GM12878 (cell line): Measurements from ENCODE around the gene CREB3L1. TPM values are rescaled to one million over a fixed set of nuclear protein-coding genes. Genes with fewer than 3 reads are reported as not detected.
A peak's percentile ranks its signal among the peaks of the same experiment; 100 is the strongest.

ENCODE experiments used
- ATF7 ChIP-seq: fragments of 450-650 bp; IDR thresholded peaks from 2 replicates; pipeline ENCODE4 v1.6.1; 2016; ENCODE audit warnings: low read depth, mild to moderate bottlenecking
- BCLAF1 ChIP-seq: fragments of 450-650 bp; IDR thresholded peaks from 2 replicates; pipeline ENCODE4 v1.6.1; 2017; ENCODE audit warnings: antibody characterized with exemption, mild to moderate bottlenecking, moderate library complexity
- BRCA1 ChIP-seq: IDR thresholded peaks from 2 replicates; pipeline ENCODE4 v1.6.1; 2011; ENCODE audit warnings: low read depth, low read length, improper control_type of control experiment
- CBX3 ChIP-seq: fragments of 200-600 bp; sonication (generic); IDR thresholded peaks from 2 replicates; pipeline ENCODE4 v1.6.1; 2016; ENCODE audit warnings: low read depth, borderline replicate concordance
- E2F4 ChIP-seq: IDR thresholded peaks from 2 replicates; pipeline ENCODE4 v1.6.1; 2012; ENCODE audit warnings: low read depth, low read length, improper control_type of control experiment
- HSF1 ChIP-seq: fragments of 150-350 bp; IDR thresholded peaks from 2 replicates; pipeline ENCODE4 v1.6.1; 2014; ENCODE audit warnings: mild to moderate bottlenecking, low read depth, low read length
- IKZF1 ChIP-seq: fragments of 450-650 bp; conservative IDR thresholded peaks from 2 replicates; pipeline ENCODE4 v1.6.1; 2017; ENCODE audit warnings: antibody characterized with exemption, mild to moderate bottlenecking
- KAT2A ChIP-seq: conservative IDR thresholded peaks from 2 replicates; pipeline ENCODE4 v1.6.1; 2011; ENCODE audit warnings: low read depth, low read length; ENCODE audit not compliant: control insufficient read depth
- POU2F2 ChIP-seq: IDR thresholded peaks from 3 replicates; pipeline ENCODE4 v1.6.1; 2011; ENCODE audit warnings: low read depth, mild to moderate bottlenecking, low read length, borderline replicate concordance
- RAD21 ChIP-seq: IDR thresholded peaks from 2 replicates; pipeline ENCODE4 v1.6.1; 2011; ENCODE audit warnings: mild to moderate bottlenecking, low read depth, low read length, moderate library complexity; ENCODE audit not compliant: insufficient read depth
- RBBP5 ChIP-seq: fragments of 200-600 bp; sonication (generic); conservative IDR thresholded peaks from 2 replicates; pipeline ENCODE4 v1.6.1; 2016
- RFX5 ChIP-seq: IDR thresholded peaks from 2 replicates; pipeline ENCODE4 v1.6.1; 2011; ENCODE audit warnings: low read depth, low read length, improper control_type of control experiment
- RUNX3 ChIP-seq: IDR thresholded peaks from 2 replicates; pipeline ENCODE4 v1.6.1; 2012; ENCODE audit warnings: low read length, inconsistent platforms
- SMC3 ChIP-seq: IDR thresholded peaks from 2 replicates; pipeline ENCODE4 v1.6.1; 2011; ENCODE audit warnings: low read length, improper control_type of control experiment, borderline replicate concordance
- SUZ12 ChIP-seq: fragments of 200-600 bp; sonication (generic); IDR thresholded peaks from one replicate; pipeline ENCODE4 v1.6.1; 2018; ENCODE audit warnings: antibody characterized with exemption, mild to moderate bottlenecking; ENCODE audit not compliant: unreplicated experiment
- ZBTB33 ChIP-seq: fragments of 450-650 bp; IDR thresholded peaks from 2 replicates; pipeline ENCODE4 v1.6.1; 2017; ENCODE audit warnings: mild to moderate bottlenecking
- ZNF217 ChIP-seq: fragments of 450-650 bp; IDR thresholded peaks from 2 replicates; pipeline ENCODE4 v1.6.1; 2017; ENCODE audit warnings: antibody characterized with exemption, mild to moderate bottlenecking
- ZNF384 ChIP-seq: IDR thresholded peaks from 2 replicates; pipeline ENCODE4 v1.6.1; 2012; ENCODE audit warnings: low read depth, mild to moderate bottlenecking, low read length, improper control_type of control experiment, borderline replicate concordance
- ZNF622 ChIP-seq: fragments of 450-650 bp; IDR thresholded peaks from 2 replicates; pipeline ENCODE4 v1.6.1; 2017; ENCODE audit warnings: mild to moderate bottlenecking, inconsistent platforms
- polyA plus RNA-seq, 11 experiments: library from polyadenylated mRNA; depleted of rRNA in 4 of 11; unstranded in 6 of 11; stranded (reverse) in 5 of 11; fragments of >200 nt; fragmentation: Nextera tagmentation in 4 of 11; fragmentation: Illumina TruSeq in 1 of 11; extraction: Ambion mirVana in 4 of 11; extraction: Trizol in 1 of 11; gene quantifications; 1 replicate in 1 of 11; 2 replicates in 10 of 11; pipeline versions ENCODE4 v1.2.1 to v1.2.3, GENCODE V29; 2011 to 2016; ENCODE audit warnings: inconsistent platforms in 2 of 11, missing spikeins in 2 of 11, low read depth in 1 of 11
- total RNA-seq, 4 experiments: library from RNA; depleted of rRNA in 3 of 4; stranded (reverse); fragments of >200 nt in 3 of 4; fragmentation: Illumina TruSeq in 1 of 4; extraction: Trizol in 1 of 4; gene quantifications; 2 replicates each; pipeline versions ENCODE4 v1.2.1 to v1.2.3, GENCODE V29; 2013 to 2021
- TF ChIP-seq, protein P1 (sequence below): fragments of 450-650 bp; IDR thresholded peaks from 2 replicates; pipeline ENCODE4 v1.6.1; 2016; ENCODE audit warnings: mild to moderate bottlenecking
- TF ChIP-seq, protein P2 (sequence below): fragments of 450-650 bp; conservative IDR thresholded peaks from 2 replicates; pipeline ENCODE4 v1.6.1; 2017; ENCODE audit warnings: mild to moderate bottlenecking, moderate library complexity

Gene CREB3L1
- total and polyA plus RNA-seq, 10 of the 15 experiments (the other 5 are each of a cell fraction or from before 2014, with no cell fraction given): 0.03 to 1.4 (median 0.22) TPM

GRCh38 chr11:46270684-46271083, 6.8 kb upstream of the CREB3L1 start (continued):
- peak; percentile 64; the same call in 1 of the 2 replicates for TF ChIP-seq RFX5
- TF ChIP-seq, protein P1, sequence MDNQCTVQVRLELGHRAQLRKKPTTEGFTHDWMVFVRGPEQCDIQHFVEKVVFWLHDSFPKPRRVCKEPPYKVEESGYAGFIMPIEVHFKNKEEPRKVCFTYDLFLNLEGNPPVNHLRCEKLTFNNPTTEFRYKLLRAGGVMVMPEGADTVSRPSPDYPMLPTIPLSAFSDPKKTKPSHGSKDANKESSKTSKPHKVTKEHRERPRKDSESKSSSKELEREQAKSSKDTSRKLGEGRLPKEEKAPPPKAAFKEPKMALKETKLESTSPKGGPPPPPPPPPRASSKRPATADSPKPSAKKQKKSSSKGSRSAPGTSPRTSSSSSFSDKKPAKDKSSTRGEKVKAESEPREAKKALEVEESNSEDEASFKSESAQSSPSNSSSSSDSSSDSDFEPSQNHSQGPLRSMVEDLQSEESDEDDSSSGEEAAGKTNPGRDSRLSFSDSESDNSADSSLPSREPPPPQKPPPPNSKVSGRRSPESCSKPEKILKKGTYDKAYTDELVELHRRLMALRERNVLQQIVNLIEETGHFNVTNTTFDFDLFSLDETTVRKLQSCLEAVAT: no peak
- no peak for TF ChIP-seq CBX3
- TF ChIP-seq SUZ12: no peak
- no peak for TF ChIP-seq RBBP5
- no peak for TF ChIP-seq ZBTB33
- TF ChIP-seq, protein P2, sequence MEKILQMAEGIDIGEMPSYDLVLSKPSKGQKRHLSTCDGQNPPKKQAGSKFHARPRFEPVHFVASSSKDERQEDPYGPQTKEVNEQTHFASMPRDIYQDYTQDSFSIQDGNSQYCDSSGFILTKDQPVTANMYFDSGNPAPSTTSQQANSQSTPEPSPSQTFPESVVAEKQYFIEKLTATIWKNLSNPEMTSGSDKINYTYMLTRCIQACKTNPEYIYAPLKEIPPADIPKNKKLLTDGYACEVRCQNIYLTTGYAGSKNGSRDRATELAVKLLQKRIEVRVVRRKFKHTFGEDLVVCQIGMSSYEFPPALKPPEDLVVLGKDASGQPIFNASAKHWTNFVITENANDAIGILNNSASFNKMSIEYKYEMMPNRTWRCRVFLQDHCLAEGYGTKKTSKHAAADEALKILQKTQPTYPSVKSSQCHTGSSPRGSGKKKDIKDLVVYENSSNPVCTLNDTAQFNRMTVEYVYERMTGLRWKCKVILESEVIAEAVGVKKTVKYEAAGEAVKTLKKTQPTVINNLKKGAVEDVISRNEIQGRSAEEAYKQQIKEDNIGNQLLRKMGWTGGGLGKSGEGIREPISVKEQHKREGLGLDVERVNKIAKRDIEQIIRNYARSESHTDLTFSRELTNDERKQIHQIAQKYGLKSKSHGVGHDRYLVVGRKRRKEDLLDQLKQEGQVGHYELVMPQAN: no peak
- TF ChIP-seq ZNF217: 0 out of 2 replicates have a peak, but pooled peaks have one; percentile 35
- TF ChIP-seq RAD21: no peak
- peak; percentile 33; the same call in 1 of the 2 replicates for TF ChIP-seq IKZF1
- TF ChIP-seq ZNF622: no peak
- no peak for TF ChIP-seq POU2F2
- no peak for TF ChIP-seq ZNF384
- TF ChIP-seq RUNX3: no peak
- no peak for TF ChIP-seq E2F4
- TF ChIP-seq SMC3: no peak
- TF ChIP-seq ATF7: no peak
- no peak for TF ChIP-seq HSF1
- TF ChIP-seq BCLAF1: no peak
- no peak for TF ChIP-seq KAT2A
- TF ChIP-seq BRCA1: no peak
